ENCODE data around the gene CDK14. TPM values are rescaled to one million over a fixed set of nuclear protein-coding genes. Genes with fewer than 3 reads are reported as not detected.

Gene CDK14
- total and polyA plus RNA-seq, 2 donors (not counting 3 experiments of a cell fraction or from before 2014, with no cell fraction given) = 5.5 to 34.2 TPM

DNA sequence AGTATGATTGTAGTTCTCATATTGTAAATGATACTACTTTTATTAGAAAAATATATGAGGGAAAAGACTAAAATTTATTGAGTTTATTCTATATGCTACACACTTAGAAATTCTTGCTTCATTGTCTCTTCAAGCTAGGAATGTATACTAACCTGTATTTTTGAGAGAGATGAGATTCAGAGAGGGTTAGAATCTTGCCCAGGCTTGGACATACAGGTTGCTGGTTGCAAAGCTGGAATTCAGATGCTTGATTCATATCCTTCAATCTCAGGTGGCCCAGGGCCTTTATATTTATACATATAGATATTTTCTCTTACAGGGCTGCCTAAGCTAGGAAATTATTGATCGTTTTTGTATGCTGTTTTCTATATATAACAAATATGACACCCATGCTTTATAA is 324.2 kb downstream of the CDK14 start:
- BruUV-seq (replicated peaks) = no TSS peak
- H4K20me1 ChIP-seq (replicated peaks; ENCODE audit: control insufficient read depth, extremely low read depth, insufficient read depth, low read length) = no peaks in the 10 kb centered on the region
- no peak overlapping the region for H3K4me2 ChIP-seq (ENCODE audit: insufficient read depth, low read length)
- POLR2A ChIA-PET = no interaction called here
- no peak for DNase-seq (ENCODE audit: low read depth, low spot score)
- no peak overlapping the region for H3K27ac ChIP-seq (ENCODE audit: insufficient read depth, low read depth, low read length)
- CTCF ChIA-PET = interaction anchor here (1.2 kb wide), 1 partner anchor 11 kb away, joined by 4 read pairs; no protein-coding TSS in a partner anchor
- no peaks in the 10 kb centered on the region for H3K9me3 ChIP-seq (replicated peaks; ENCODE audit: control insufficient read depth, insufficient read depth, low read length)
- no peaks in the 10 kb centered on the region for H3K9me1 ChIP-seq (replicated peaks; ENCODE audit: control insufficient read depth, extremely low read depth, insufficient read depth, low read length)
- dilution Hi-C loops (cut with MboI; ENCODE audit: extremely low pct_ligation_motif_present, low sequenced_read_pairs) (no loop called here), intact Hi-C loops (cut with micrococcal nuclease) (no loop called here)
- no peak overlapping the region for H3K9ac ChIP-seq (replicated peaks; ENCODE audit: extremely low read depth, insufficient read depth, low read length)
- no peak overlapping the region for H3K4me3 ChIP-seq (replicated peaks in 1 of 3; ENCODE audit: insufficient read depth in 1 of 3, low read depth in 1 of 3, low read length in 3 of 3)
- no peak overlapping the region for H2AFZ ChIP-seq (ENCODE audit: low read depth, low read length)
- TF ChIP-seq, protein P1, sequence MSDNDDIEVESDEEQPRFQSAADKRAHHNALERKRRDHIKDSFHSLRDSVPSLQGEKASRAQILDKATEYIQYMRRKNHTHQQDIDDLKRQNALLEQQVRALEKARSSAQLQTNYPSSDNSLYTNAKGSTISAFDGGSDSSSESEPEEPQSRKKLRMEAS (IDR thresholded peaks at IDR 0.05; ENCODE audit: insufficient read depth, insufficient read length) = no peak
- TF ChIP-seq POLR2A (IDR thresholded peaks at IDR 0.05; ENCODE audit: low read depth, low read length) (no peak), GATA2 (IDR thresholded peaks at IDR 0.05; ENCODE audit: insufficient read depth, insufficient read length, low read depth, low read length) (no peak), POLR2AphosphoS5 (IDR thresholded peaks at IDR 0.05; ENCODE audit: insufficient read depth, low read depth, low read length) (no peak), EZH2 (IDR thresholded peaks at IDR 0.05; ENCODE audit: borderline replicate concordance, low read depth, low read length, severe bottlenecking) (no peak), FOS (IDR thresholded peaks at IDR 0.05; ENCODE audit: borderline replicate concordance, insufficient read depth, low read length) (no peak), JUN (IDR thresholded peaks at IDR 0.05; ENCODE audit: borderline replicate concordance, insufficient read depth, insufficient read length, low read depth) (no peak), MYC (IDR thresholded peaks at IDR 0.05; ENCODE audit: low read depth, low read length) (no peak)
- TF ChIP-seq, protein P2, sequence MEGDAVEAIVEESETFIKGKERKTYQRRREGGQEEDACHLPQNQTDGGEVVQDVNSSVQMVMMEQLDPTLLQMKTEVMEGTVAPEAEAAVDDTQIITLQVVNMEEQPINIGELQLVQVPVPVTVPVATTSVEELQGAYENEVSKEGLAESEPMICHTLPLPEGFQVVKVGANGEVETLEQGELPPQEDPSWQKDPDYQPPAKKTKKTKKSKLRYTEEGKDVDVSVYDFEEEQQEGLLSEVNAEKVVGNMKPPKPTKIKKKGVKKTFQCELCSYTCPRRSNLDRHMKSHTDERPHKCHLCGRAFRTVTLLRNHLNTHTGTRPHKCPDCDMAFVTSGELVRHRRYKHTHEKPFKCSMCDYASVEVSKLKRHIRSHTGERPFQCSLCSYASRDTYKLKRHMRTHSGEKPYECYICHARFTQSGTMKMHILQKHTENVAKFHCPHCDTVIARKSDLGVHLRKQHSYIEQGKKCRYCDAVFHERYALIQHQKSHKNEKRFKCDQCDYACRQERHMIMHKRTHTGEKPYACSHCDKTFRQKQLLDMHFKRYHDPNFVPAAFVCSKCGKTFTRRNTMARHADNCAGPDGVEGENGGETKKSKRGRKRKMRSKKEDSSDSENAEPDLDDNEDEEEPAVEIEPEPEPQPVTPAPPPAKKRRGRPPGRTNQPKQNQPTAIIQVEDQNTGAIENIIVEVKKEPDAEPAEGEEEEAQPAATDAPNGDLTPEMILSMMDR (IDR thresholded peaks at IDR 0.05; ENCODE audit: extremely low read depth in 1 of 2, insufficient read depth in 1 of 2, low read depth in 1 of 2, low read length in 2 of 2) = no peak
- no peaks in the 10 kb centered on the region for H3K79me2 ChIP-seq (ENCODE audit: control insufficient read depth, insufficient read depth, low read length)
- no peaks in the 10 kb centered on the region for H3K4me1 ChIP-seq (ENCODE audit: control insufficient read depth, extremely low read depth, insufficient read depth, low read length)
- no peaks in the 10 kb centered on the region for H3K36me3 ChIP-seq (ENCODE audit: control insufficient read depth in 2 of 2, extremely low read depth in 1 of 2, insufficient read depth in 2 of 2, low read length in 2 of 2)
- H3K27me3 ChIP-seq (ENCODE audit: control insufficient read depth in 2 of 2, insufficient read depth in 2 of 2, low read length in 2 of 2) = no peaks in the 10 kb centered on the region
- no peak for FAIRE-seq
